DMS53 (cell line): Measurements from ENCODE around the gene MTARC2.
"Not testable (repeated sequence)": the region's sequence is repeated elsewhere in the genome, so short reads cannot be mapped to it uniquely, and the experiment has no call there.

Source experiments
- DNase-seq: peaks from one replicate; lab custom pipeline; 2025; lab: John Stamatoyannopoulos, UW

The MTARC2 gene

GRCh38 chr1:220732621-220733020 lies 15.5 kb upstream of the MTARC2 start:
- DNase-seq, result peak; percentile 31

GRCh38 chr1:220733086-220733601 lies 15.0 kb upstream of the MTARC2 start:
- peak; percentile 92 for DNase-seq

GRCh38 chr1:220734571-220735326 lies 13.4 kb upstream of the MTARC2 start:
- DNase-seq, result peak; percentile 79

GRCh38 chr1:220736283-220736682 lies 11.8 kb upstream of the MTARC2 start:
- not testable (repeated sequence) for DNase-seq

GRCh38 chr1:220741349-220741748 lies 6.8 kb upstream of the MTARC2 start:
- no peak for DNase-seq

- no peak for DNase-seq
These were observed 6.3 kb upstream of the MTARC2 start for GRCh38 chr1:220741825-220742224.

- DNase-seq, result no peak
These were observed 5.6 kb upstream of the MTARC2 start for GRCh38 chr1:220742520-220742919.

- DNase-seq, result no peak
These were observed 1.3 kb upstream of the MTARC2 start for GRCh38 chr1:220746851-220747250.

- no peak for DNase-seq
These were observed 559 bp upstream of the MTARC2 start for GRCh38 chr1:220747437-220748088.

- peak; percentile 26 for DNase-seq
These were observed 814 bp downstream of the MTARC2 start for GRCh38 chr1:220748936-220749335.

GRCh38 chr1:220750131-220750515 lies 2.0 kb downstream of the MTARC2 start:
- no peak for DNase-seq

- DNase-seq, result no peak
These were observed 3.0 kb downstream of the MTARC2 start for GRCh38 chr1:220751111-220751510.

GRCh38 chr1:220754212-220754917 lies 6.2 kb downstream of the MTARC2 start:
- DNase-seq, result no peak

GRCh38 chr1:220754918-220755295 lies 6.8 kb downstream of the MTARC2 start:
- no peak for DNase-seq

- no peak for DNase-seq
These were observed 7.2 kb downstream of the MTARC2 start for GRCh38 chr1:220755309-220755708.

GRCh38 chr1:220757441-220757840 lies 9.3 kb downstream of the MTARC2 start:
- DNase-seq, result no peak

GRCh38 chr1:220759147-220759546 lies 11.0 kb downstream of the MTARC2 start:
- no peak for DNase-seq

- DNase-seq, result no peak
These were observed 13.7 kb downstream of the MTARC2 start for GRCh38 chr1:220761688-220762427.

- no peak for DNase-seq
These were observed 16.6 kb downstream of the MTARC2 start for GRCh38 chr1:220764757-220765156.

GRCh38 chr1:220767312-220768125 lies 19.4 kb downstream of the MTARC2 start:
- DNase-seq, result no peak

GRCh38 chr1:220768126-220768601 lies 20.0 kb downstream of the MTARC2 start:
- no peak for DNase-seq
